ENCODE data around the gene GLI3. TPM values are rescaled to one million over a fixed set of nuclear protein-coding genes. Genes with fewer than 3 reads are reported as not detected.

The GLI3 gene
- not detected for polyA plus RNA-seq (ENCODE audit: low read depth in 6 of 6)

GRCh38 chr7:42236976-42237810, at the start of gene GLI3:
TSS of gene GLI3 (minus strand) at chr7:42237209. CDS start at chr7:42223253, 13,956 bp downstream.
- DNase-seq (no peak), ATAC-seq (ENCODE audit: low read depth in 2 of 2) (no peak)
- Mint-ChIP-seq H3K36me3 (peaks cover 0 to 15% of the 10 kb centered on the region in 2 donors), H3K4me3 (peak within 1 kb of the TSS; percentile 65 to 92 (median 87)), H3K9me3 (peaks cover 0 to 4% (median 3%) of the 10 kb centered on the region in 7 donors), H3K27me3 (peaks cover 67 to 72% (median 69%) of the 10 kb centered on the region in 3 donors), H3K4me1 (peaks cover 7 to 18% (median 16%) of the 10 kb centered on the region in 3 donors), H3K27ac (peak within 1 kb of the TSS in 1 of 6 donors; percentile 66)

DNA sequence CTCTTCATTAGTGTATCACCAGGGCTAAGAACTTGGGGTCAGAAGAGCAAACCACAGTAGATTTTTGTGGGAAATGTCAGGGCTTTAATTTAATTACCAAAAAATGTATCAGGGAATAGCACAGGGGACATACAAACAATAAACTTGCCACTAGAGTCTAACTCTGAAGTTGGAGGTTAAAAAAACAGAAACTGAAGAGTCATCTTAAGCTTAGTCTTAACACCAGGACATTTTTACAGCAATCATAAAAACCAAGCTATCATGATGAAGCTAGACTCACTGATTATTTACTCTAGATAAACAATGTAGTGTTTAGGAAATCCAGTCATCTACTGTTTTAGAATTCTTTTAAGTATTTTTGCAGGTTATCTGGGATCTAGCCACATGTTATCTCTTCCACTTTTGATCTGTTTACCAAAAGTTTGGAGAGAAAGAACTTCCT, 48.4 kb upstream of the GLI3 start:
- H3K9me3 Mint-ChIP-seq: peaks cover 0 to 4% (median 0%) of the 10 kb centered on the region in 7 donors
- no peak for ATAC-seq (ENCODE audit: low read depth in 2 of 2)
- peaks cover 5 to 21% (median 15%) of the 10 kb centered on the region in 3 donors for H3K27me3 Mint-ChIP-seq
- no peak overlapping the region for H3K27ac Mint-ChIP-seq
- DNase-seq: no peak
- H3K4me3 Mint-ChIP-seq: no peak overlapping the region
- H3K4me1 Mint-ChIP-seq: no peaks in the 10 kb centered on the region
- no peaks in the 10 kb centered on the region for H3K36me3 Mint-ChIP-seq

GRCh38 chr7:42283553-42283952, 46.5 kb upstream of the GLI3 start:
- no peak overlapping the region for H3K27ac Mint-ChIP-seq
- no peaks in the 10 kb centered on the region for H3K4me1 Mint-ChIP-seq
- DNase-seq (no peak), ATAC-seq (ENCODE audit: low read depth in 2 of 2) (no peak)
- no peak overlapping the region for H3K4me3 Mint-ChIP-seq
- no peaks in the 10 kb centered on the region for H3K36me3 Mint-ChIP-seq
- H3K27me3 Mint-ChIP-seq: peaks cover 13 to 20% (median 17%) of the 10 kb centered on the region in 3 donors
- peaks cover 0 to 4% (median 0%) of the 10 kb centered on the region in 7 donors for H3K9me3 Mint-ChIP-seq

GRCh38 chr7:42278344-42278743, 41.3 kb upstream of the GLI3 start:
- Mint-ChIP-seq H3K4me1 (no peaks in the 10 kb centered on the region), H3K27ac (no peak overlapping the region)
- ATAC-seq (ENCODE audit: low read depth in 2 of 2): no peak

DNA sequence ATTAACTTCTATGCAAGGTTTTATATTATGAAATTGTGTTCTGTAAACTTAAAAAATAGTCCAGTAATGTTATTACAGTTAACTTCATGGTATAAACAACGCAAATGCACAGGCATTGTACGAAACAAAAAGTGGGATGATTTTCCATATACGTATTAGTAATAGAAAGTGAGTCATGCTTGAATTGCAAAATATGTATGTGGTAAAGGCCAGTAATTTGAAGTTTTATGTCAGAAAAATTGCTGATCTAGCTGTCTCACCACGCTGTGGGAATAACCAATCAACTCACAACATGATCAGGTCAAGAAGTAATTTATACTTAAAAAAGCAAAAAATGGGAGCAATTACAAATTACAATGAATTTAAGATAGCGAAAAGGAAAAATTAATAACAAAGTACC, 37.0 kb upstream of the GLI3 start:
- no peak for DNase-seq

More at GRCh38 chr7:42278344-42278743, 41.3 kb upstream of the GLI3 start:
- Mint-ChIP-seq H3K27me3 (peaks cover 10 to 14% (median 11%) of the 10 kb centered on the region in 3 donors), H3K36me3 (no peaks in the 10 kb centered on the region), H3K4me3 (no peak overlapping the region), H3K9me3 (peaks cover 0 to 4% (median 0%) of the 10 kb centered on the region in 7 donors)
- no peak for DNase-seq

GRCh38 chr7:42272793-42273665, 36.0 kb upstream of the GLI3 start:
- no peak overlapping the region for H3K27ac Mint-ChIP-seq
- H3K9me3 Mint-ChIP-seq: no peaks in the 10 kb centered on the region

More for the DNA sequence above, 37.0 kb upstream of the GLI3 start:
- ATAC-seq (ENCODE audit: low read depth in 2 of 2): no peak
- H3K27me3 Mint-ChIP-seq: peaks cover 10 to 16% (median 15%) of the 10 kb centered on the region in 3 donors
- H3K4me3 Mint-ChIP-seq: no peak overlapping the region
- peaks cover 0 to 8% (median 0%) of the 10 kb centered on the region in 3 donors for H3K4me1 Mint-ChIP-seq
- H3K27ac Mint-ChIP-seq: no peak overlapping the region
- no peaks in the 10 kb centered on the region for H3K36me3 Mint-ChIP-seq
- H3K9me3 Mint-ChIP-seq: no peaks in the 10 kb centered on the region

GRCh38 chr7:42269161-42269560, 32.2 kb upstream of the GLI3 start:
- H3K27ac Mint-ChIP-seq: no peak overlapping the region
- no peak overlapping the region for H3K4me3 Mint-ChIP-seq
- H3K4me1 Mint-ChIP-seq: peaks cover 0 to 8% (median 0%) of the 10 kb centered on the region in 3 donors
- H3K9me3 Mint-ChIP-seq: no peaks in the 10 kb centered on the region
- peaks cover 0 to 13% (median 8%) of the 10 kb centered on the region in 3 donors for H3K27me3 Mint-ChIP-seq
- DNase-seq (no peak), ATAC-seq (ENCODE audit: low read depth in 2 of 2) (no peak)
- H3K36me3 Mint-ChIP-seq: no peaks in the 10 kb centered on the region

More at GRCh38 chr7:42272793-42273665, 36.0 kb upstream of the GLI3 start:
- DNase-seq: no peak
- Mint-ChIP-seq H3K4me1 (peaks cover 0 to 8% (median 0%) of the 10 kb centered on the region in 3 donors), H3K27me3 (peaks cover 6 to 10% (median 8%) of the 10 kb centered on the region in 3 donors), H3K4me3 (no peak overlapping the region), H3K36me3 (no peaks in the 10 kb centered on the region)
- ATAC-seq (ENCODE audit: low read depth in 2 of 2): no peak

DNA sequence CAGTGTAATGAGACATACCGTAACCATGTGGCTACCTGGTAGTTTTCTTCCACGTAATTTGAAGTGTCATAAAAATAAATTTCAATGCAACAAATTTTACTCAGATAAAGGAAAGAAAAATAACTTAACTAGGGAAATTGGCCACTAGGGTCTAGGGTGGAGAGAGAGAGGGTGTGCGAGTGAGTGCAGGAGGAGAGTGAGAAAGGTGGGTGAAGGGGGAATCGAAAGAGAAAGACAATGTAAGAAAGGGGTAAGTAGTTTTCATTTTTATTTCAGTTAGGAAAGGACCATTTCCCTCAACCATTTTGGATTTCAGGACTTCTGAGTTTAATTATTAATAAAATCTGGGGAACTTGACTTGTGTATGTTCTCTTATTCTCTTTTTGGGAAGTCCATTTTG, 27.7 kb upstream of the GLI3 start:
- H3K27ac Mint-ChIP-seq: no peak overlapping the region
- ATAC-seq (ENCODE audit: low read depth in 2 of 2) (no peak), DNase-seq (no peak)
- no peaks in the 10 kb centered on the region for H3K36me3 Mint-ChIP-seq
- H3K4me1 Mint-ChIP-seq: no peaks in the 10 kb centered on the region
- no peaks in the 10 kb centered on the region for H3K9me3 Mint-ChIP-seq
- H3K4me3 Mint-ChIP-seq: no peak overlapping the region
- H3K27me3 Mint-ChIP-seq: peaks cover 5 to 12% (median 8%) of the 10 kb centered on the region in 3 donors

- H3K9me3 Mint-ChIP-seq: no peaks in the 10 kb centered on the region
- no peaks in the 10 kb centered on the region for H3K4me1 Mint-ChIP-seq
- H3K27me3 Mint-ChIP-seq: peaks cover 5 to 13% (median 8%) of the 10 kb centered on the region in 3 donors
- no peak for DNase-seq
- no peak overlapping the region for H3K4me3 Mint-ChIP-seq
- no peak overlapping the region for H3K27ac Mint-ChIP-seq
- no peaks in the 10 kb centered on the region for H3K36me3 Mint-ChIP-seq
- ATAC-seq (ENCODE audit: low read depth in 2 of 2): no peak
These were observed 27.0 kb upstream of the GLI3 start for GRCh38 chr7:42263971-42264370.

- Mint-ChIP-seq H3K4me1 (no peaks in the 10 kb centered on the region), H3K27me3 (peaks cover 8 to 14% (median 8%) of the 10 kb centered on the region in 3 donors), H3K9me3 (peaks cover 0 to 8% (median 0%) of the 10 kb centered on the region in 7 donors), H3K4me3 (no peak overlapping the region), H3K36me3 (no peaks in the 10 kb centered on the region), H3K27ac (no peak overlapping the region)
- DNase-seq (no peak), ATAC-seq (ENCODE audit: low read depth in 2 of 2) (no peak)
These were observed 26.0 kb upstream of the GLI3 start for GRCh38 chr7:42262964-42263363.

- Mint-ChIP-seq H3K9me3 (peaks cover 0 to 19% (median 8%) of the 10 kb centered on the region in 7 donors), H3K4me1 (peaks cover 0 to 1% (median 0%) of the 10 kb centered on the region in 3 donors), H3K27me3 (peaks cover 0 to 14% (median 0%) of the 10 kb centered on the region in 3 donors), H3K27ac (no peak overlapping the region), H3K4me3 (no peak overlapping the region), H3K36me3 (no peaks in the 10 kb centered on the region)
- no peak for ATAC-seq (ENCODE audit: low read depth in 2 of 2)
- DNase-seq: no peak
These were observed 17.2 kb upstream of the GLI3 start for GRCh38 chr7:42254217-42254616.

GRCh38 chr7:42253316-42253715, 16.3 kb upstream of the GLI3 start:
- Mint-ChIP-seq H3K4me1 (peaks cover 0 to 1% (median 0%) of the 10 kb centered on the region in 3 donors), H3K27ac (no peak overlapping the region), H3K9me3 (peaks cover 0 to 13% (median 8%) of the 10 kb centered on the region in 7 donors), H3K36me3 (no peaks in the 10 kb centered on the region), H3K4me3 (no peak overlapping the region), H3K27me3 (peaks cover 0 to 8% (median 0%) of the 10 kb centered on the region in 3 donors)
- ATAC-seq (ENCODE audit: low read depth in 2 of 2) (no peak), DNase-seq (no peak)

GRCh38 chr7:42250411-42250810, 13.4 kb upstream of the GLI3 start:
- H3K36me3 Mint-ChIP-seq: no peaks in the 10 kb centered on the region
- no peak overlapping the region for H3K4me3 Mint-ChIP-seq
- peaks cover 0 to 1% (median 0%) of the 10 kb centered on the region in 3 donors for H3K4me1 Mint-ChIP-seq
- H3K9me3 Mint-ChIP-seq: peaks cover 0 to 11% (median 8%) of the 10 kb centered on the region in 7 donors
- no peak for ATAC-seq (ENCODE audit: low read depth in 2 of 2)
- H3K27me3 Mint-ChIP-seq: peaks cover 0 to 15% (median 4%) of the 10 kb centered on the region in 3 donors
- H3K27ac Mint-ChIP-seq: no peak overlapping the region
- no peak for DNase-seq
